ENCODE data around the gene RRAS. TPM values are rescaled to one million over a fixed set of nuclear protein-coding genes. Genes with fewer than 3 reads are reported as not detected.

RRAS gene
- total RNA-seq, 5 donors from 2014 or later (not counting 1 experiment from before 2014, with no cell fraction given), result 8.5 to 15.4 (median 13.0) TPM

- ChIA-PET CTCF (interaction anchor here in 1 of 2 donors (1.1 kb wide), 1 partner anchor 38 kb away, joined by 5 read pairs; no protein-coding TSS in a partner anchor), POLR2A (no interaction called here)
- peaks cover 8 to 54% of the 10 kb centered on the region in 2 donors for H3K36me3 ChIP-seq (ENCODE audit: control insufficient read depth in 2 of 2, extremely low read depth in 1 of 2, insufficient read depth in 1 of 2, low read length in 1 of 2)
- H3K27ac ChIP-seq (ENCODE audit: low read length), result no peak overlapping the region
- no peaks in the 10 kb centered on the region for H3K9me3 Mint-ChIP-seq
- H3K27me3 Mint-ChIP-seq, result no peaks in the 10 kb centered on the region
- H3K4me3 ChIP-seq (ENCODE audit: control insufficient read depth in 1 of 2, extremely low read depth in 1 of 2, low read length in 1 of 2), result no peak overlapping the region
- no peaks in the 10 kb centered on the region for H3K9me3 ChIP-seq
- peaks cover 32% of the 10 kb centered on the region for H3K36me3 Mint-ChIP-seq
- H3K4me3 Mint-ChIP-seq, result no peak overlapping the region
- no peaks in the 10 kb centered on the region for H3K27me3 ChIP-seq (replicated peaks in 1 of 2; ENCODE audit: control insufficient read depth in 2 of 2, extremely low read depth in 1 of 2, insufficient read depth in 2 of 2, low read length in 1 of 2)
- no peak overlapping the region for H3K27ac Mint-ChIP-seq
- ATAC-seq (replicated peaks in 1 of 4), result no peak
- no peak for DNase-seq
- peaks cover 4 to 47% of the 10 kb centered on the region in 2 experiments for H3K4me1 ChIP-seq (ENCODE audit: control insufficient read depth in 1 of 2, extremely low read depth in 1 of 2, insufficient read depth in 2 of 2, low read length in 2 of 2)
- WGBS (ENCODE audit: insufficient coverage), result 95% methylated on average over 12 of the region's 19 CpGs
- peaks cover 21 to 33% (median 28%) of the 10 kb centered on the region in 3 donors for H3K4me1 Mint-ChIP-seq
Observed at GRCh38 chr19:49681830-49682229, 41.9 kb upstream of the RRAS start.

DNA sequence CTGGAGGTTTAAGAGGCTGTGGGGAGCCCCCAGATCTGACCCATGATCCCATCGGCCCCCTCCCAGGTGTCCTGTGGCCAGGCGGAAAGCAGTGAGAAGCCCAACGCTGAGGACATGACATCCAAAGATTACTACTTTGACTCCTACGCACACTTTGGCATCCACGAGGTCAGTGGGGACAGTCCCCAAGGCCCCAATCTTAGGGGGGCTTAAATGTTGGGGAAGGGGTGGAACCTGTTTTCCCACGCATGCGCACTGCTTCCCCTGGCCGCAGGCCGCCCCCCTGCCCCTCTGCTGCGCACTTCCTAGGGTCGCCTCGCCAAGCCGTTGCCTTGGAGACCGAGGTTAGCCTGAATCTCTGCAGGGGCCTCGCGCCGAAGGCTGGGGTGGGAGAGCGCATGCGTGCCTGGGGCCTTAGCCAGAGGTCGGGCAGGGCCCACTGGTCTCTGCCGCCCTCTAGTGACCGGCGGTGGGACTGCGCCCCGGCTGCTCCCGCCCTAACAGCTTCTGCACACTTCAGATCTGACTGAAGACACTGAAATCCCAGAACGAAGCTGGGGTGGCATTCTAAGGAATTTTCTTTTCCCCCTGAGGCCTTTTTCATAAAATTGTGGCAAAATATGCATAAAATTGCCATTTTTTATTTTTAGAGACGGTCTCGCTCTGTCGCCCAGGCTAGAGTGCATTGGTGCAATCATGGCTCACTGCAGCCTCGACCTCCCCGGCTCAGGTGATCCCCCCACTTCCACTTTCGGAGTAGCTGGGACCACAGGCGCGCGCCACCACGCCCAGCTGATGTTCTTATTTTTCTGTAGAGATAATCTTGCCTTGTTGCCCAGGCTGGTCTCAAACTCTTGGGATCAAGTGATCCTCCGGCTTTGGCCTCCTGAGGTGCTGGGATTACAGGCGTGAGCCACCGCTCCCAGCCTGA lies 40.7 kb upstream of the RRAS start:
- Histone ChIP-seq H3K27ac (ENCODE audit: low read length) (peak overlapping the region; percentile 62), H3K4me1 (ENCODE audit: control insufficient read depth in 1 of 2, extremely low read depth in 1 of 2, insufficient read depth in 2 of 2, low read length in 2 of 2) (peaks cover 4 to 54% of the 10 kb centered on the region in 2 experiments), H3K27me3 (replicated peaks in 1 of 2; ENCODE audit: control insufficient read depth in 2 of 2, extremely low read depth in 1 of 2, insufficient read depth in 2 of 2, low read length in 1 of 2) (no peaks in the 10 kb centered on the region), H3K36me3 (ENCODE audit: control insufficient read depth in 2 of 2, extremely low read depth in 1 of 2, insufficient read depth in 1 of 2, low read length in 1 of 2) (peaks cover 8 to 44% of the 10 kb centered on the region in 2 donors), H3K9me3 (no peaks in the 10 kb centered on the region), H3K4me3 (ENCODE audit: control insufficient read depth in 1 of 2, extremely low read depth in 1 of 2, low read length in 1 of 2) (no peak overlapping the region)
- DNase-seq (peak; percentile 79 to 97 (median 91)), ATAC-seq (replicated peaks in 1 of 4) (peak in 3 of 4 experiments; percentile 6 to 29 (median 10))
- Mint-ChIP-seq H3K36me3 (peaks cover 27% of the 10 kb centered on the region), H3K27ac (peak overlapping the region in 1 of 2 donors; percentile 58), H3K9me3 (no peaks in the 10 kb centered on the region), H3K27me3 (no peaks in the 10 kb centered on the region), H3K4me3 (peak overlapping the region in 1 of 3 donors; percentile 23), H3K4me1 (peaks cover 30 to 44% (median 36%) of the 10 kb centered on the region in 3 donors)
- CTCF ChIA-PET, result interaction anchor here (0.6 to 1.1 kb wide), 7 partner anchors 13 to 198 kb away, joined by 3 to 6 read pairs (median 3); partner anchors contain the start of gene RRAS (in 1 of the 2)
- WGBS (ENCODE audit: insufficient coverage), result 32% methylated on average over 31 of the region's 40 CpGs
- POLR2A ChIA-PET, result interaction anchor here in 1 of 2 donors (0.6 kb wide), 2 partner anchors 41 to 455 kb away, joined by 5 to 9 read pairs; partner anchors contain the start of gene RRAS

DNA sequence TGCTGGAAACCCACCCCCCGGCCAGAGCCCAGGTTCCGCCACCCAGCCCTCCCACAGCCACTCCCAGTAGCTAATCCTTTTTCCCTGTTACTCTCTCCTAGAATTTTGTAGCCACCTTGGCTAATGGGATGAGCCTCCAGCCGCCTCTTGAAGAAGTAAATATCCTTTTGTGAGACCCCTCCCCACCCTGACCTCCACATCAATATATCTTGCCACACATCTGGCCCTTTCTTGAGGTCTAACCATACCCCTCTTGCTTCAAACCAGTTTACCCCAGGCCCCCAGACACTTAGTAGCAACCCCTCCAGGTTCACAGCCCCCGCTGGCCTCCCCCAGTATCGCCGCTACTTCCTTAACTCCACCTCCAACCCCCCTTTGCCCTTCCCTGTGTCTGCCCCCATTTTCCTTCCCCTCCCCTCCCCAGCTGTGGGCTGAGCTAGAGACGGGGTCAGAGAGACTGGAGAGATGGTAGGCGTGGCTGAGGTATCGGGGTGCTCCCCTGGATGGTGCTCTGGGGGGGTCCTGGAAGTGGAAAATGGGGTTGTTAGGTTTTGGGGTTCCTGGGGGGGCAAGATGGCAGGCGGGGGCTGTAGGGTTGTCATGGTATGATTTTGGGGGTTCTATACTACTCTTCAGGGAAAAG lies 39.9 kb upstream of the RRAS start:
- WGBS (ENCODE audit: insufficient coverage), result 87% methylated on average over 4 of the region's 10 CpGs
- POLR2A ChIA-PET, result interaction anchor here in 1 of 2 donors (0.6 kb wide), 2 partner anchors 40 to 454 kb away, joined by 5 to 9 read pairs; partner anchors contain the start of gene RRAS
- Mint-ChIP-seq H3K27me3 (no peaks in the 10 kb centered on the region), H3K9me3 (no peaks in the 10 kb centered on the region), H3K4me3 (peak overlapping the region in 1 of 3 donors; percentile 94), H3K36me3 (peaks cover 19% of the 10 kb centered on the region), H3K4me1 (peaks cover 30 to 44% (median 36%) of the 10 kb centered on the region in 3 donors), H3K27ac (peak overlapping the region; percentile 58 to 74)
- CTCF ChIA-PET, result interaction anchor here in 1 of 2 donors (0.6 to 1.2 kb wide), 4 partner anchors 12 to 197 kb away, joined by 3 to 5 read pairs (median 3); partner anchors contain the start of genes BCL2L12 and IRF3
- Histone ChIP-seq H3K27me3 (replicated peaks in 1 of 2; ENCODE audit: control insufficient read depth in 2 of 2, extremely low read depth in 1 of 2, insufficient read depth in 2 of 2, low read length in 1 of 2) (no peaks in the 10 kb centered on the region), H3K36me3 (ENCODE audit: control insufficient read depth in 2 of 2, extremely low read depth in 1 of 2, insufficient read depth in 1 of 2, low read length in 1 of 2) (peaks cover 8 to 36% of the 10 kb centered on the region in 2 donors), H3K9me3 (no peaks in the 10 kb centered on the region), H3K27ac (ENCODE audit: low read length) (peak overlapping the region; percentile 62), H3K4me3 (ENCODE audit: control insufficient read depth in 1 of 2, extremely low read depth in 1 of 2, low read length in 1 of 2) (no peak overlapping the region), H3K4me1 (ENCODE audit: control insufficient read depth in 1 of 2, extremely low read depth in 1 of 2, insufficient read depth in 2 of 2, low read length in 2 of 2) (peaks cover 4 to 56% of the 10 kb centered on the region in 2 experiments)
- ATAC-seq (replicated peaks in 1 of 4) (no peak), DNase-seq (no peak)

- Mint-ChIP-seq H3K27ac (peak overlapping the region in 1 of 2 donors; percentile 91), H3K36me3 (peaks cover 17% of the 10 kb centered on the region), H3K27me3 (no peaks in the 10 kb centered on the region), H3K4me1 (peaks cover 30 to 44% (median 36%) of the 10 kb centered on the region in 3 donors), H3K9me3 (no peaks in the 10 kb centered on the region), H3K4me3 (peak overlapping the region in 1 of 3 donors; percentile 94)
- no peaks in the 10 kb centered on the region for H3K9me3 ChIP-seq
- ChIA-PET POLR2A (no interaction called here), CTCF (interaction anchor here in 1 of 2 donors (0.7 to 1.4 kb wide), 6 partner anchors 14 to 174 kb away, joined by 3 to 5 read pairs (median 4); partner anchors contain the start of genes BCL2L12 and IRF3)
- no peak for DNase-seq
- no peak overlapping the region for H3K4me3 ChIP-seq (ENCODE audit: control insufficient read depth in 1 of 2, extremely low read depth in 1 of 2, low read length in 1 of 2)
- no peaks in the 10 kb centered on the region for H3K27me3 ChIP-seq (replicated peaks in 1 of 2; ENCODE audit: control insufficient read depth in 2 of 2, extremely low read depth in 1 of 2, insufficient read depth in 2 of 2, low read length in 1 of 2)
- H3K27ac ChIP-seq (ENCODE audit: low read length), result peak overlapping the region; percentile 38
- whole genome bisulfite sequencing (ENCODE audit: insufficient coverage), result 74% methylated on average over 5 of the region's 12 CpGs
- H3K4me1 ChIP-seq (ENCODE audit: control insufficient read depth in 1 of 2, extremely low read depth in 1 of 2, insufficient read depth in 2 of 2, low read length in 2 of 2), result peaks cover 4 to 53% of the 10 kb centered on the region in 2 experiments
- no peak for ATAC-seq (replicated peaks in 1 of 4)
- peaks cover 7 to 29% of the 10 kb centered on the region in 2 donors for H3K36me3 ChIP-seq (ENCODE audit: control insufficient read depth in 2 of 2, extremely low read depth in 1 of 2, insufficient read depth in 1 of 2, low read length in 1 of 2)
Observed at GRCh38 chr19:49678985-49679770, 39.2 kb upstream of the RRAS start.

GRCh38 chr19:49677901-49678674 lies 38.1 kb upstream of the RRAS start:
- Mint-ChIP-seq H3K36me3 (peaks cover 11% of the 10 kb centered on the region), H3K27ac (peak overlapping the region; percentile 91 to 93), H3K4me3 (peak overlapping the region; percentile 81 to 94 (median 84)), H3K9me3 (no peaks in the 10 kb centered on the region), H3K27me3 (no peaks in the 10 kb centered on the region), H3K4me1 (peaks cover 30 to 44% (median 39%) of the 10 kb centered on the region in 3 donors)
- ChIA-PET POLR2A (no interaction called here), CTCF (interaction anchor here (0.6 to 3.4 kb wide), 6 partner anchors 38 to 580 kb away, joined by 3 to 26 read pairs (median 4); partner anchors contain the start of gene RRAS (in 1 of the 2))
- peaks cover 0 to 20% of the 10 kb centered on the region in 2 donors for H3K36me3 ChIP-seq (ENCODE audit: control insufficient read depth in 2 of 2, extremely low read depth in 1 of 2, insufficient read depth in 1 of 2, low read length in 1 of 2)
- 0% methylated on average over 9 of the region's 21 CpGs for WGBS (ENCODE audit: insufficient coverage)
- H3K9me3 ChIP-seq, result no peaks in the 10 kb centered on the region
- H3K27ac ChIP-seq (ENCODE audit: low read length), result peak overlapping the region; percentile 99
- ATAC-seq (replicated peaks in 1 of 4) (peak in 3 of 4 experiments; percentile 7 to 29 (median 17)), DNase-seq (peak; percentile 57 to 89 (median 75))
- H3K4me3 ChIP-seq (ENCODE audit: control insufficient read depth in 1 of 2, extremely low read depth in 1 of 2, low read length in 1 of 2), result peak overlapping the region; percentile 88 to 97
- peaks cover 4 to 50% of the 10 kb centered on the region in 2 experiments for H3K4me1 ChIP-seq (ENCODE audit: control insufficient read depth in 1 of 2, extremely low read depth in 1 of 2, insufficient read depth in 2 of 2, low read length in 2 of 2)
- no peaks in the 10 kb centered on the region for H3K27me3 ChIP-seq (replicated peaks in 1 of 2; ENCODE audit: control insufficient read depth in 2 of 2, extremely low read depth in 1 of 2, insufficient read depth in 2 of 2, low read length in 1 of 2)

All from T-cell (primary cell).